Gastrocnemius medialis (tissue), 4 donors: Measurements from ENCODE around the gene CABCOCO1.

Experiments
- POLR2A ChIP-seq, 2 donors: fragments of 450-650 bp; IDR thresholded peaks; one replicate each; pipeline ENCODE4 v1.6.1; 2017; ENCODE audit warnings: antibody characterized with exemption in 2 of 2, mild to moderate bottlenecking in 2 of 2, moderate library complexity in 2 of 2
- TF ChIP-seq, protein P1 (sequence below), 5 experiments: fragments of 450-650 bp in 3 of 5; fragments of 200-600 bp in 2 of 5; sonication (generic) in 2 of 5; IDR thresholded peaks in 4 of 5; conservative IDR thresholded peaks in 1 of 5; 1 replicate in 4 of 5; 2 replicates in 1 of 5; pipeline ENCODE4 v1.5.1; 2016 to 2019; ENCODE audit warnings: antibody characterized with exemption in 5 of 5, mild to moderate bottlenecking in 3 of 5, moderate library complexity in 3 of 5

- TF ChIP-seq, protein P1, sequence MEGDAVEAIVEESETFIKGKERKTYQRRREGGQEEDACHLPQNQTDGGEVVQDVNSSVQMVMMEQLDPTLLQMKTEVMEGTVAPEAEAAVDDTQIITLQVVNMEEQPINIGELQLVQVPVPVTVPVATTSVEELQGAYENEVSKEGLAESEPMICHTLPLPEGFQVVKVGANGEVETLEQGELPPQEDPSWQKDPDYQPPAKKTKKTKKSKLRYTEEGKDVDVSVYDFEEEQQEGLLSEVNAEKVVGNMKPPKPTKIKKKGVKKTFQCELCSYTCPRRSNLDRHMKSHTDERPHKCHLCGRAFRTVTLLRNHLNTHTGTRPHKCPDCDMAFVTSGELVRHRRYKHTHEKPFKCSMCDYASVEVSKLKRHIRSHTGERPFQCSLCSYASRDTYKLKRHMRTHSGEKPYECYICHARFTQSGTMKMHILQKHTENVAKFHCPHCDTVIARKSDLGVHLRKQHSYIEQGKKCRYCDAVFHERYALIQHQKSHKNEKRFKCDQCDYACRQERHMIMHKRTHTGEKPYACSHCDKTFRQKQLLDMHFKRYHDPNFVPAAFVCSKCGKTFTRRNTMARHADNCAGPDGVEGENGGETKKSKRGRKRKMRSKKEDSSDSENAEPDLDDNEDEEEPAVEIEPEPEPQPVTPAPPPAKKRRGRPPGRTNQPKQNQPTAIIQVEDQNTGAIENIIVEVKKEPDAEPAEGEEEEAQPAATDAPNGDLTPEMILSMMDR (IDR thresholded peaks at IDR 0.05 in 4 of 5, conservative IDR thresholded peaks at IDR 0.05 in 1 of 5): no peak
- no peak for TF ChIP-seq POLR2A (IDR thresholded peaks at IDR 0.05)
Observed at GRCh38 chr10:61705022-61705613, 42.4 kb downstream of the CABCOCO1 start.
